ENCODE measurements around the gene TMCO4.
A peak's percentile ranks its signal among the peaks of the same experiment; 100 is the strongest.
"Not testable (repeated sequence)": the region's sequence is repeated elsewhere in the genome, so short reads cannot be mapped to it uniquely, and the experiment has no call there.

Gene TMCO4

GRCh38 chr1:19645411-19646251 lies 154.1 kb downstream of the TMCO4 start:
- DNase-seq (ENCODE audit: low read depth in 1 of 2, low spot score in 1 of 2): no peak
- TF ChIP-seq JUND (IDR thresholded peaks at IDR 0.05; ENCODE audit: low read depth): no peak
- in situ Hi-C loops (cut with HindIII; ENCODE audit: low pct_unique_long_range_greater_than_20kb, low sequenced_read_pairs): no loop called here

- TF ChIP-seq JUND (IDR thresholded peaks at IDR 0.05; ENCODE audit: low read depth): no peak
- DNase-seq (ENCODE audit: low read depth in 1 of 2, low spot score in 1 of 2): no peak
- in situ Hi-C loops (cut with HindIII; ENCODE audit: low pct_unique_long_range_greater_than_20kb, low sequenced_read_pairs): no loop called here
Observed at GRCh38 chr1:19644681-19645410, 154.9 kb downstream of the TMCO4 start.

GRCh38 chr1:19644395-19644680 lies 155.4 kb downstream of the TMCO4 start:
- in situ Hi-C loops (cut with HindIII; ENCODE audit: low pct_unique_long_range_greater_than_20kb, low sequenced_read_pairs): no loop called here
- TF ChIP-seq JUND (IDR thresholded peaks at IDR 0.05; ENCODE audit: low read depth): no peak
- DNase-seq (ENCODE audit: low read depth in 1 of 2, low spot score in 1 of 2): no peak

GRCh38 chr1:19643602-19644394 lies 155.9 kb downstream of the TMCO4 start, which contains the start of gene NBL1:
Gene NBL1 (plus strand): TSS chr1:19644311. CDS start chr1:19655031, 10,720 bp downstream.
- in situ Hi-C loops (cut with HindIII; ENCODE audit: low pct_unique_long_range_greater_than_20kb, low sequenced_read_pairs): no loop called here
- DNase-seq (ENCODE audit: low read depth in 1 of 2, low spot score in 1 of 2): peak; percentile 69 to 82
- no peak for TF ChIP-seq JUND (IDR thresholded peaks at IDR 0.05; ENCODE audit: low read depth)

- DNase-seq (ENCODE audit: low read depth in 1 of 2, low spot score in 1 of 2): peak; percentile 58 to 63
- in situ Hi-C loops (cut with HindIII; ENCODE audit: low pct_unique_long_range_greater_than_20kb, low sequenced_read_pairs): no loop called here
- TF ChIP-seq JUND (IDR thresholded peaks at IDR 0.05; ENCODE audit: low read depth): no peak
Observed at GRCh38 chr1:19643121-19643520, 156.6 kb downstream of the TMCO4 start.

- DNase-seq (ENCODE audit: low read depth in 1 of 2, low spot score in 1 of 2): peak; percentile 40 to 42
- in situ Hi-C loops (cut with HindIII; ENCODE audit: low pct_unique_long_range_greater_than_20kb, low sequenced_read_pairs): no loop called here
- no peak for TF ChIP-seq JUND (IDR thresholded peaks at IDR 0.05; ENCODE audit: low read depth)
Observed at GRCh38 chr1:19640363-19641316, 159.1 kb downstream of the TMCO4 start.

- TF ChIP-seq JUND (IDR thresholded peaks at IDR 0.05; ENCODE audit: low read depth): no peak
- in situ Hi-C loops (cut with HindIII; ENCODE audit: low pct_unique_long_range_greater_than_20kb, low sequenced_read_pairs): no loop called here
- no peak for DNase-seq (ENCODE audit: low read depth in 1 of 2, low spot score in 1 of 2)
Observed at GRCh38 chr1:19639999-19640362, 159.7 kb downstream of the TMCO4 start.

GRCh38 chr1:19639228-19639627 lies 160.5 kb downstream of the TMCO4 start:
- DNase-seq (ENCODE audit: low read depth in 1 of 2, low spot score in 1 of 2); in situ Hi-C loops (cut with HindIII; ENCODE audit: low pct_unique_long_range_greater_than_20kb, low sequenced_read_pairs): not testable (repeated sequence)

GRCh38 chr1:19637606-19638005 lies 162.1 kb downstream of the TMCO4 start:
- no peak for TF ChIP-seq JUND (IDR thresholded peaks at IDR 0.05; ENCODE audit: low read depth)
- in situ Hi-C loops (cut with HindIII; ENCODE audit: low pct_unique_long_range_greater_than_20kb, low sequenced_read_pairs): no loop called here
- DNase-seq (ENCODE audit: low read depth in 1 of 2, low spot score in 1 of 2): no peak

- DNase-seq (ENCODE audit: low read depth in 1 of 2, low spot score in 1 of 2); in situ Hi-C loops (cut with HindIII; ENCODE audit: low pct_unique_long_range_greater_than_20kb, low sequenced_read_pairs): not testable (repeated sequence)
Observed at GRCh38 chr1:19636749-19637148, 163.0 kb downstream of the TMCO4 start.

GRCh38 chr1:19636065-19636464 lies 163.7 kb downstream of the TMCO4 start:
- in situ Hi-C loops (cut with HindIII; ENCODE audit: low pct_unique_long_range_greater_than_20kb, low sequenced_read_pairs): no loop called here
- TF ChIP-seq JUND (IDR thresholded peaks at IDR 0.05; ENCODE audit: low read depth): no peak
- no peak for DNase-seq (ENCODE audit: low read depth in 1 of 2, low spot score in 1 of 2)

- in situ Hi-C loops (cut with HindIII; ENCODE audit: low pct_unique_long_range_greater_than_20kb, low sequenced_read_pairs): no loop called here
- no peak for TF ChIP-seq JUND (IDR thresholded peaks at IDR 0.05; ENCODE audit: low read depth)
- no peak for DNase-seq (ENCODE audit: low read depth in 1 of 2, low spot score in 1 of 2)
Observed at GRCh38 chr1:19635646-19636045, 164.1 kb downstream of the TMCO4 start.

GRCh38 chr1:19635064-19635463 lies 164.7 kb downstream of the TMCO4 start:
- DNase-seq (ENCODE audit: low read depth in 1 of 2, low spot score in 1 of 2); in situ Hi-C loops (cut with HindIII; ENCODE audit: low pct_unique_long_range_greater_than_20kb, low sequenced_read_pairs): not testable (repeated sequence)
